Measurements from ENCODE around the gene AOAH.
"Not testable (repeated sequence)": the region's sequence is repeated elsewhere in the genome, so short reads cannot be mapped to it uniquely, and the experiment has no call there.

Gene AOAH

DNA sequence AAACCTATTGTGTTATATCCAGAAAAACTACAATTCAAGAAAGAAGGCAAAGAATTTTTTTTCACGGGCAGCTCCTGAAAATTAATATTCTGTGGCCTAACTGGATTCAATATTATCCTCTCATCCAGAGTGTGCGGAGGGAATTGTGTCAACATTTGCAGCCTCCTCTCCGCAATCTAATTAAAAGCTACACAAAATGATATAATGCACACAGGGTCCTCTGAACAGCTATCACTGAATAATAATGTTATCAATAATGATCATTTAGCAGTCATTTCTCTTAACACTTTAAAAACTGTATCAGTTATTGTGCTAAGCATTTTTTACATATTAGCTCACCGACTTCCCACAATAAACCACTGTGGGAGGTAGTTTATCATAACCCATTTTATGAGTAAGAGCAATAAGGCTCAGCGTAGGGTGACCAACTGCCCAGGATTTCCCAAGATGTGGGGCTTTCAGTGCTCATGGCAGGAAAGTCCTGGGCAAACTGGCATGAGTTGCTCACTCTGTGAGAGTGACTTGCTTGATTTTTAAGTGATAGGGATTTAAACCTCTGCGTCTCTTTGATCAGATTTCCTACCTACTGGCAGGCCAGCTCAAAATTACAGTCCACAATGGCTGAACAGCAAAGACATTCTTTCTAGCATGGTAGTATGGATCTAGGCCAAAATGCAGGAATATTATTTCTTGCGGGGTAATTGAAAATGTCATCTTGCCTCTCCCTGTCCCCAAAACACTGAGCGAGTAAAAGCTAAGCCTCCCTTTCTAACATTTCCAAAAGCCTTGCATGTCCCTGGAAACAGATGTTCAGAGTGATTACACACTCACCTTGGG is 65.7 kb downstream of the AOAH start:
- DNase-seq, result no peak

DNA sequence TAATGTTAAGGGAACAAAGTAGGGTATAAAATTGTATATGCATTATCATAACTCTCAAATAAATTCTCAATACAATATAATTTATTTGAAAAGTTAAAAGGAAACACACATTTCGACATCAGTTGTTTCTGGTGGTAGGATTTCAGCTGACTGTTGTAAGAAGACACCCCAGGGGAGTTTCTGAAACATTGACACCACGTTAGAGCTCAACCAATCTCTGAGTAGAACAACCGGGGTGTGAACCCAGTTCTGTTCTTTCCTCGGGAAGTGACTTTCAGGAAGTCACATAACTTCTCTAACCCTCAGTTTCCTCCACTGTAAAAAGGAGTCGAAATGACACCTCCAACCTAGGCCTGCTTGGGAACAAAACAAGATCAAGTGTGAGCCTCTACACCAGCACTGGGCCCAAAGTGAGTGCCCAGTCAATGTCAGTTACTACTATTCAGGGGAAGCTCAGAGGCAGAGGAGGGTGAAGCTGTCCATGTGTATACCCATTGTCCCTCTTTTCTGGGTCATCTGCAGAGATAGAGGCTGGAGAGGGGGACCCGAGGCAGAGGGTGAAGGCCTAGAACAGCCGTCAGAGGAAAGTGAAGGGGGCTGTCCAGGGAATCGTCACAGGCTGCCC is 67.1 kb downstream of the AOAH start:
- DNase-seq, result no peak

DNA sequence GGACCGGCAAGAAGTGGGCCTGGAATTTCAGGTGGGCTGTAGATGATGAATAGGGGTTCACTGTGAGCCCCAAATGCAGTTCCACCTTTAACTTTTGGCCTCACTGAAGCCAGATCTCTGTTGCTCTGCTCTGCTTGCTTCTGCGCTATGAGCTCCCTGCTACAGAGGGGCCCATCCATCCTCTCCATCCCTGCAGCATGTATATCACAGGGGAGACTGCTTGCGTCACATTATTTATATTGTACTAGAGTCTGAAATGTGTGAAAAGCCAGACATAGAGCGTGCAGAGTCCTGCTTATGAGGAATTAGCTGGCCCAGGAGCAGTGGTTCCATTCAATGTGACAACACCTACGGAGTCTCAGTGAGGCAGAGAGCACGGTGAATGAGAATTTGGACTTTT is 69.9 kb downstream of the AOAH start:
- no peak for DNase-seq

DNA sequence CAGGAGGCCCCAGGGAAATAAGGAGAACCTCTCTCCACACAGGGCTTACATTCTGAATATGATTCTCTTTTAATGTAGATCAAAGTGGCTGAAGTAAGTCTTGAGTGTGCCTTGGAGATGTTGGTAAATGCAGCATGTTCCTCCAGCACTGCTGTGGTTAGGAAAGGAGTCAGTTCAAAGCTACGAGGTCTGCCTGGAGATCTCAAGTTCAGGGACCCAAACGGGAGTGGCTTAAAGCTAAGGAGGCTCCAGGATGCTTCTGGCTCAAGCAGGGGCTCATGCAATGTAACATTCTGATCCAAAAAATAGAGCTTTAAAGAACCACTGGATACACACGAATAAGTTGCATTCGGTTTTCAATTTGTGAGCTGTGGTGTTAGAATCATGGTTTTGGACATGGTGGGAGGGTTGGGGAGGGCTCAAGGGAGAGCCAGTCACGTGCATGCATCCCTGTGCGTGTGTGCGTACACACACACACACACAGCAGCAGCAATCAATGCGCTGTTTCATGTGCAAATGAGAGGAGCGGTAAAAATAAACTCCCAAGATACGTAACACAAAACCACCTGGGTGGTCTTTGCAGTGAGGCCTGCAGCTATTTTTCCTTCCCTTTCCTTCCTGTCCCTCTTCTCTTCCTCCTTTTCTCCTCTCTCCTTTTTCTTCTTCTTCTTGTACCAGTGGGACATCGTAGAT is 70.5 kb downstream of the AOAH start:
- no peak for DNase-seq

DNA sequence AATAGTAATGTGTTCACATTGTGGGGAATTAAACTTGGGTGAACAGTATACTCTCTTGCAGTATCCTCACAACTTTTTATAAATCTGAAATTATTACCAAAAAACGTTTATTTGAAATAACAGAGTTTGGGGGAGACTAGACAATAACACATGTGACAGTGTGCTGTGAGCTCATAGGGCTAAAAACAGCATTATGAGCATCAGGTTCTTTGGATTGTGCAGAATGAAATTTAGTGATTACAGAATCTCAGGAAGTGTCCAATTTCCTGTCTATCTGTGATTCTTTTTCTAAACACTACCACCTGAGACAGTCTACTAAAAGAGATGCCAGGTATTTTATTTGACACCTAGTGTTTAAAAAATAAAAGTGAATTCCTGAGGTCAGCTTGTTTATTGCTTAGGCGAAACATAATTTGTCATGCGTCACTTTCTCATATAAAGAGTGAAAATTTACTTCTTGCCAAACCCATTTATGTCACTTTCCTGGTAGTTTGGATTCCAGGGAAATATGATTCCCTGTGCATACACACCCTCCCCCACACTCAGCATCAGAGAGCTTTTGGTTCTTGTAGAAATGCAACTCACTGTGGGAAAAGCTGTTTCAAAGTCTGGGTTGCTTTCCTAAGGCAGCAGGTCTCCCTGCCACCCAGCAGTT is 71.2 kb downstream of the AOAH start:
- no peak for DNase-seq

DNA sequence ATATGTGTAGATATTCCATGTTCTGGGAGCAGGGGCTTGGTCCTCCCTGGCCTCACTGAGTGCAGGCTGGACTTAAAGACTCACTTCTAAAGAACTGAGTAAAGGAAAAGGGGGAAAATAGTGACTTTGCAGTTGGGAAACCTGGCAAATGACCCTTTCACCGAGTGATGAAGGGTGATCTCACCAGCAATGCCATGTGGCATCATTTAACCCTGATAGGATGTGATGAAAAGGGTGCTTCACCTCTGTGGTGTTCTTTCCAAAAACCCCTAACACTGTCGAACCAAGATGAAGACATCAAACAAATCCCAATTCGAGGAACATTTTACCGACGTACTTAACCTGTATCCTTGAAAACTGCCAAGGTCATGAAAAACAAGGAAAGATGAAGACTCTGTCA is 71.9 kb downstream of the AOAH start:
- DNase-seq, result no peak

- no peak for DNase-seq
Measured at GRCh38 chr7:36651404-36651803, 72.9 kb downstream of the AOAH start.

- no peak for DNase-seq
Measured at GRCh38 chr7:36650766-36651312, 73.5 kb downstream of the AOAH start.

DNA sequence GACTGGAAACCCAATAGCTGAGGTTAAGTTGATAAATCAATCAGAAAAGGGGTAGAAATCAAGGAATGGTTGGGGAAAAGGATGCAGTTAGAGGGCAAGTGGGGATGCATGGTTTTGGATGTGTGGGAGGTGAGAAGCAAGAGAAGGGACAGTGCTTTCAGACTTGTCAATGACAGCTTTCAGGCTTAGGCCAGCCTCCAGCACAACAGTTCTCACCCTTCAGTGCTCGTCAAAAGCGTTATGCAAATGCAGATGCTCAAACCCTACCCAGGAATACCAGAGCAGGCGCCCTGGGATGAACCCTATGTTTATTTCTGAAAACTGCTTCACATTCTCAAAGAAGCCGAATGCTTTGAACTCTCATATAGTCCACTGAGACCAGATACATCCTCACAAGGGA is 74.0 kb downstream of the AOAH start:
- no peak for DNase-seq

- not testable (repeated sequence) for DNase-seq
Measured at GRCh38 chr7:36649319-36649718, 75.0 kb downstream of the AOAH start.

- no peak for DNase-seq
Measured at GRCh38 chr7:36648441-36648840, 75.9 kb downstream of the AOAH start.

DNA sequence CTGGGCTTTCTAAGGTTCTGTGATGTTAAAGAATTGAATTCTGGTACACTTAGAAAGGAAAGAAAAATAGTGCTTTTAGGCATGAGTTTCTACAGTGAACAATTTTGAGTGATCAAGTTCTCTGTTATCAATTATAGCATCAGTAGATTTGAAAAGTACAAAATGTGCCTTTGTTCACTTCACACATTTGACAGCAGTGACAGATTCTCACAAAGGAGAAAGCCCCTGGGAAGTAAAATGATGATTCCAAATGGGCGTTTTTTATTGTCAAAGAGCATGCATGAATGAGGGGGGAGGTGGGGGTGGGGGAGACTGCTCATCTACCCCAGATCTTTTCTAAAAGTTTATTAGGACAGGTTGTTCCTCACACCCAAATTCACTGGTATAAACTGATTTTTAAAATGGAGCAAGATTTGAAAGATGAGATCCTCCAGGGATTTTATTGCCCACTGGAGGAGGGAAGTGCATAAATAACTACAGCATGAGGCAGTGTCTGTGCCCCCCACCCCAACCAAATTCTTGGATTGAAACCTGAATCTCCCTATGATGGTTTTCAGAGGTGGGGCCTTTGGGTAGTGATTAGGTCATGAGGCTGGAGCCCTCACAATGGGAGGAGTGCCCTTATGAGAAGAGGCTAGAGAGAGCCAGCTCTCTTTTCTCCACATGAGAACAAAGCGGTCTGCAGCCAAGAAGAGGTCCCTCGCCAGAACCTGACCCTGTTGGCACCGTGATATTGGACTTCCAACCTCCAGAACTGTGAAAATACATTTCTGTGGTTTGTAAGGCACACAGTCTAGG is 79.5 kb downstream of the AOAH start:
- no peak for DNase-seq

DNA sequence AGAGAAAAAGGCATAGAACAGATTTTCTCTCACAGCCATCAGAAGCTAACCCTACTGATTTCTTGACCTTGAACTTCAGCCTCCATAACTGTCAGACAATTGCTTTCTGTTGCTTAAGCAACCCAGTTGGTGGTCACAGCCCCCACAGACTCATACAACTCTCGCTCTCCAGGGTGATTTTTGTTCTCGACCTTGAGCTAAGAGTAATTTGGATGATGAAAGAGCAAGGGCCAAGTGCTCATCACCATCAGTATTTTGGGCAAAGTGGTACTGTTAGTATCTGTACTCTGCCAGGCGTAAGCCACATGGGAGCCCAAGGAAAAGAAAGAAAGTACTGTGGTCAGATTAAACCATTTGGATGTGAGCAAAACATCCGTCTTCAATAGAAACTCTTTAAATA is 81.9 kb downstream of the AOAH start:
- DNase-seq, result no peak

GRCh38 chr7:36642010-36642409 is 82.3 kb downstream of the AOAH start:
- DNase-seq, result no peak

- no peak for DNase-seq
Measured at GRCh38 chr7:36640682-36641081, 83.6 kb downstream of the AOAH start.

DNA sequence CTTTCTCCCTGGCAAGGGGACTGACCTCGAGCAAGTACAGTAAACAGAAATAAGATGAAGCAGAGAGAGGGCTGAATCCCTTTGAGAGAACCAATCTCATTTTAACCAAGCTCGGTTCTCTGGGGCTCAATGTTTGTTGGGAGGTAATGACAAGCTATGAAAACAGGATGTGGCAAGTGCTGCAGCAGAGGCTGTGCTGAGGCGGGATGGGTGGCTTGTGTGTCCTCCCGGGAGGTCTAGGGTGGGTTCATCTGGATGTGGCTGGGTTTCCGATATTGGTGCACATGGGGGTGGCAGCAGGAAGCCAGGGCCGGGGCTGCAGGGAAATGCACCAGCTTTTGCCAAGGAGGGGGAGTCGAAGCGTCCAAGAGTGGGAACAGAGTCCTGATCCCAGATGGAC is 84.5 kb downstream of the AOAH start:
- no peak for DNase-seq

GRCh38 chr7:36638586-36639263 is 85.6 kb downstream of the AOAH start:
- no peak for DNase-seq

- DNase-seq, result no peak
Measured at GRCh38 chr7:36638140-36638539, 86.2 kb downstream of the AOAH start.

- DNase-seq, result no peak
Measured at GRCh38 chr7:36637417-36637816, 86.9 kb downstream of the AOAH start.

DNA sequence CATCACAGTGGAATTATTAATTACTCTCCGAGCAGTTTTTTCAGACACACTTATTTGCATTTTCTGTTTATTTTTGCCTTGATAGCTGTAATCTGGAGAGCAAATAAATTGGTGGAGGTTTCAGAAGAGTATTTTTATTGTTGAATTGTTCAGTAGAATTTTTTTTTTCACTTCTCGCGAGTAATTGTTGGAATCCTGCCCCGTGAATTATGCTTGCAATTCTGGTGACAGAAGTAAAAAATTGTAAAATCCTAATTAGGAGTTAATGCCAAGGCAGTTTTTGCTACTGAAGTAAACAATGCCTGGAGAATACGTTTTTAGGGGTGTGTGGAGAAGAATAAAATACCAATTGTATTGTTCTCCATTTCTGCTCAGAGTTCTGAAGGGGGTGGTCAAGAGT is 88.2 kb downstream of the AOAH start:
- no peak for DNase-seq
